Lung microvascular endothelial cell (primary cell): ENCODE results near the gene KMT2B. TPM values are rescaled to one million over a fixed set of nuclear protein-coding genes. Genes with fewer than 3 reads are reported as not detected.

Experiments used
- DNase-seq, 2 donors: peaks; one replicate each; pipeline versions ENCODE4 v3.0.0 to v3.0.0-alpha.2; 2010; ENCODE audit warnings: low read depth in 2 of 2
- total RNA-seq: library from RNA; depleted of rRNA; stranded (reverse); fragments of >200 nt; gene quantifications from 2 replicates; pipeline ENCODE4 v1.2.1, GENCODE V29; 2014

The KMT2B gene
- total RNA-seq, 1 donor from 2014 or later: 4.0 TPM

- DNase-seq: no peak
These were observed 59.5 kb downstream of the KMT2B start for GRCh38 chr19:35777086-35777841.

DNA sequence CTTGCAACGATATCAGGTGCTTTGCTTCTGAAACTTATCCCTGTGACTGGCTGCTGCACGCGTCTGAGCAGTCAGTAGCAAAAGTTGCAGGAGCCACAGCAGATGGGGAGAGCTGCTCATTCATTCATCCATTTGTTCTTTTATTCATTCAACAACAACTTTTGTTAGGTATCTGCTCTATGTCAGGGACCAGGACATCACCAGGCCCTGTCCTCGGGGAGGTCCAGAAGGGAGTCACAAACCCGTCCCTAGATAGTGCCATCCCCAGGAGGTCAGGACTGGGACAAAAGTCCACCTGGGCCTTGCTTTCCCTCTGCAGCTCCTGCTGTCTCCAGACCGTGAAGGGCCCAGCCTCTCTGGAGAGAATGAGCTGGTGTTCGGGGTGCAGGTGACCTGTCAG lies 60.2 kb downstream of the KMT2B start:
- DNase-seq: no peak

GRCh38 chr19:35779033-35779432 lies 61.2 kb downstream of the KMT2B start:
- DNase-seq: no peak

- DNase-seq: no peak
These were observed 62.3 kb downstream of the KMT2B start for GRCh38 chr19:35780058-35780457.

DNA sequence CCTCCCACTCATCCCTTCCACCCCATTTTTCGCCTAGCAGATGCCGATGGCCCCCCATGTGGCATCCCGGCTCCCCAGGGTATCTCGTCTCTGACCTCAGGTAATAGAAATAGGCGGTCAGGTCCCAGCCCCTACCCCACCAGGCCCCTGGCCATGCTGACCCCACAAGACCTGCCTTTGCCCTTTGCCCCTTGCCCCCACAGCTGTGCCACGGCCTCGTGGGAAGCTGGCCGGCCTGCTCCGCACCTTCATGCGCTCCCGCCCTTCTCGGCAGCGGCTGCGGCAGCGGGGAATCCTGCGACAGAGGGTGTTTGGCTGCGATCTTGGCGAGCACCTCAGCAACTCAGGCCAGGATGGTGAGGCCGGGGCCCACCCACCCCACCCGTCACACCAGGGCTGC lies 62.9 kb downstream of the KMT2B start:
- DNase-seq: no peak

DNA sequence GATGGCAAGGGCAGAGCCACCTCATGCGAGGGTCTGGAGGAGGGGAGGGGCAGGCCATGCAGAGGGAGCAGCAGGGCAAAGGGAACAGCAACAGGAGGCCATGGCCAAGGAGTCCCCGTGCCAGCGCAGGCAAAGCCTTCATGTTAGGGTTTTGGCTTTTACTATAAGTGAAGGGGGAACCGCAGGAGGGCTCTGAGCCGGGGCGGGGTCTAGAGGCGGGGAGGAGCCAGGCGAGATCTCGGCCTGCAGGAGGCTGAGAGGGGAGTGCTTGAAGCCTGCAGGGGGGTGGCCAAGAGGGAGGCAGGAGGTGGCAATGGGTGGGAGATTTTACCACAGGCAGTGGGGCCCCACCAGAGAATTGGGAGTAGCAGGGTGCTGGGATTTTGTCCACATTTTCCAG lies 63.8 kb downstream of the KMT2B start:
- DNase-seq: no peak

DNA sequence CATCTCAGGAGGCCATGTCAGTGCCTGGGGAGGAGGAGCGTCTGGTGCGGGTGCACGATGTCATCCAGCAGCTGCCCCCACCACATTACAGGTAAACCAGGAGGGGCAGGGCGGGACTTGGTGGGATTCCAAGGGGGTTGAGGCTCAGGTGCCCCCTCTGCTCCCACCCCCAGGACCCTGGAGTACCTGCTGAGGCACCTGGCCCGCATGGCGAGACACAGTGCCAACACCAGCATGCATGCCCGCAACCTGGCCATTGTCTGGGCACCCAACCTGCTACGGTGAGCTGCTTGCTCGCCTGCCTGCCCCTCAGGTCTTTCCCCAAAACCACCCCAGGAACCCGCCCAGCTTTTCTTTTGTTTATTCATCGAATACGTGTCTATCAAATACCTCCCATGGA lies 64.8 kb downstream of the KMT2B start:
- no peak for DNase-seq

DNA sequence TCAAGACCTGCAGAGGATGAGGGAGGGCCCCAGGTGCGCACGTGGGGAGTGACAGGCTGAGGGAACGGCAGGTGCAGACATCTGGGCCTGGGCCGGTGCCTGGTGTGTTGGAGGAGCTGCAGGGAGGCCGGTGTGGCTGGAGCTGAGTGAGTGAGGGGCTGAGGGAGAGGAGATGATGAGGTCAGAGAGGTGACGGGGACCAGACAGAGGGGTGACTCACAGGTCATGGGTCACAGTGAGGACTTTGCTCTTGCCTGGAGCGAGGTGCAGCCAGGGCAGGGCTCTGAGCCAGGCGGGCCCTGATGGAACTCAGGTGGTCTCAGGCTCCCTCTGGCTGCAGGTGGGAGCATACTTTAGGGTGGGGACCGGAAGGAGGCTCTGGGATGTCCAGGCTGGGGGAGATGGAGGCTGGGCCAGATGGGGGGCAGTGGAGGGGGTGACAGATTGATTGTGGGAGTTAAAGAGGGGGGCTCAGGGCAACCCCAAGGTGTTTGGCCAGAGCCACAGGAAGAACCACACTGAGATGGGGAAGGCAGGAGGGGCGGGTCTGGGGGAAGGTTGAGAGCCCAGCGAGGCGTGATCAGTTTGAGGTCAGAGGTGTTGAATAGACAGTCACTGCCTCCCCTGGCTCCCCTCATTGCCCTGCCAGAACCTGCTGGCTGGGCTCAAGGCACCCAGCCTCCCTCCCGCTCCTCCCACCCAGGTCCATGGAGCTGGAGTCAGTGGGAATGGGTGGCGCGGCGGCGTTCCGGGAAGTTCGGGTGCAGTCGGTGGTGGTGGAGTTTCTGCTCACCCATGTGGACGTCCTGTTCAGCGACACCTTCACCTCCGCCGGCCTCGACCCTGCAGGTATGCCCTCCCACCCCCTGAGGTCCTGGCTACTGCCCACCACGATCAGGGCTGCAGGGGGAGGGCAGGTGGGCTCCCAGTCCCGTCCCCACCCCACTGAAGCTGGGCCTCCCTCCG lies 65.9 kb downstream of the KMT2B start:
- no peak for DNase-seq

GRCh38 chr19:35784503-35785338 lies 66.9 kb downstream of the KMT2B start:
- no peak for DNase-seq

DNA sequence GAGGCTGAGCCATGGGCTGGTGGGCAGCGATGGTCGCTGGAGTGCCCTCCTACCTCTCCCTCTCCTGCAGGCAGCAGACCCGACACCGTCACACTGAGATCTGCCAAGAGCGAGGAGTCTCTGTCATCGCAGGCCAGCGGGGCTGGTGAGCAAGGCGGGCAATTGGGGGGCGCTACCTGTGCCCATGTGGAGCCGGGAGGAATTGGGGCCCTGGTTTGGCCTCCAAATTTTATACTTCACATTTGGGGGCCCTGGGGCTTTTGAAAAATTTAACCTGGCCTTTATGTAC lies 67.5 kb downstream of the KMT2B start:
- DNase-seq: no peak

- no peak for DNase-seq
These were observed 68.7 kb downstream of the KMT2B start for GRCh38 chr19:35786299-35787160.

DNA sequence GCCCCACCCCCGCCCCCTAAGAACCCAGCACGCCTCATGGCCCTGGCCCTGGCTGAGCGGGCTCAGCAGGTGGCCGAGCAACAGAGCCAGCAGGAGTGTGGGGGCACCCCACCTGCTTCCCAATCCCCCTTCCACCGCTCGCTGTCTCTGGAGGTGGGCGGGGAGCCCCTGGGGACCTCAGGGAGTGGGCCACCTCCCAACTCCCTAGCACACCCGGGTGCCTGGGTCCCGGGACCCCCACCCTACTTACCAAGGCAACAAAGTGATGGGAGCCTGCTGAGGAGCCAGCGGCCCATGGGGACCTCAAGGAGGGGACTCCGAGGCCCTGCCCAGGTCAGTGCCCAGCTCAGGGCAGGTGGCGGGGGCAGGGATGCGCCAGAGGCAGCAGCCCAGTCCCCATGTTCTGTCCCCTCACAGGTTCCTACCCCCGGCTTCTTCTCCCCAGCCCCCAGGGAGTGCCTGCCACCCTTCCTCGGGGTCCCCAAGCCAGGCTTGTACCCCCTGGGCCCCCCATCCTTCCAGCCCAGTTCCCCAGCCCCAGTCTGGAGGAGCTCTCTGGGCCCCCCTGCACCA lies 69.5 kb downstream of the KMT2B start:
- DNase-seq: no peak

Other genes with a start within 250 kb of the KMT2B start
- not detected in 2 replicates for gene KRTDAP, start 227.5 kb upstream of the KMT2B start, total RNA-seq
- gene DMKN, start 204.4 kb upstream of the KMT2B start, total RNA-seq: not detected in 2 replicates
- gene SBSN, start 189.7 kb upstream of the KMT2B start, total RNA-seq: not detected in 2 replicates
- gene GAPDHS, start 184.5 kb upstream of the KMT2B start, total RNA-seq: not detected in 2 replicates
- 51.4 and 75.2 TPM in 2 replicates for gene TMEM147, start 172.4 kb upstream of the KMT2B start, total RNA-seq
- gene ATP4A, start 154.3 kb upstream of the KMT2B start, total RNA-seq: not detected in 2 replicates
- not detected in 2 replicates for gene PMIS2, start 131.8 kb upstream of the KMT2B start, total RNA-seq
- gene HAUS5, start 105.3 kb upstream of the KMT2B start, total RNA-seq: 3.4 and 3.9 TPM in 2 replicates
- 22.2 and 25.6 TPM in 2 replicates for gene RBM42, start 89.0 kb upstream of the KMT2B start, total RNA-seq
- 0.20 and 0.44 TPM in 2 replicates for gene ETV2, start 76.3 kb upstream of the KMT2B start, total RNA-seq
- gene COX6B1, start 69.7 kb upstream of the KMT2B start, total RNA-seq: 287 and 398 TPM in 2 replicates
- gene UPK1A, start 51.5 kb upstream of the KMT2B start, total RNA-seq: not detected in 2 replicates
- not detected in 2 replicates for gene ZBTB32, start 13.4 kb upstream of the KMT2B start, total RNA-seq
- gene IGFLR1, start 24.4 kb downstream of the KMT2B start, total RNA-seq: 0.20 and 1.1 TPM in 2 replicates
- gene U2AF1L4, start 27.4 kb downstream of the KMT2B start, total RNA-seq: 1.1 and 4.0 TPM in 2 replicates
- gene PSENEN, start 27.6 kb downstream of the KMT2B start, total RNA-seq: 16.5 and 16.6 TPM in 2 replicates
- gene LIN37, start 30.6 kb downstream of the KMT2B start, total RNA-seq: 2.4 and 5.0 TPM in 2 replicates
- 0.20 and 0.22 TPM in 2 replicates for gene HSPB6, start 39.0 kb downstream of the KMT2B start, total RNA-seq
- gene PROSER3, start 40.2 kb downstream of the KMT2B start, total RNA-seq: 1.3 and 1.4 TPM in 2 replicates
- 0.44 and 1.2 TPM in 2 replicates for gene ARHGAP33, start 57.6 kb downstream of the KMT2B start, total RNA-seq
- not detected in 2 replicates for gene PRODH2, start 94.8 kb downstream of the KMT2B start, total RNA-seq
- gene NPHS1, start 134.5 kb downstream of the KMT2B start, total RNA-seq: not detected in 2 replicates
- gene KIRREL2, start 138.9 kb downstream of the KMT2B start, total RNA-seq: not detected in 2 replicates
- 1.2 and 2.2 TPM in 2 replicates for gene APLP1, start 150.6 kb downstream of the KMT2B start, total RNA-seq
- gene NFKBID, start 182.5 kb downstream of the KMT2B start, total RNA-seq: 1.3 and 3.8 TPM in 2 replicates
- 0.22 and 0.40 TPM in 2 replicates for gene HCST, start 184.5 kb downstream of the KMT2B start, total RNA-seq
- not detected in 2 replicates for gene TYROBP, start 190.3 kb downstream of the KMT2B start, total RNA-seq
- gene LRFN3, start 218.4 kb downstream of the KMT2B start, total RNA-seq: 1.3 and 2.0 TPM in 2 replicates